Stomach (tissue), 4 donors: ENCODE data around the gene DNAI1.

Experiments used
- EP300 ChIP-seq: sonication (generic); formaldehyde crosslinking; IDR thresholded peaks from one replicate; pipeline ENCODE4 v1.6.1; 2017; ENCODE audit warnings: antibody characterized with exemption
- POLR2AphosphoS5 ChIP-seq, 3 donors: sonication (generic); formaldehyde crosslinking; IDR thresholded peaks; one replicate each; pipeline ENCODE4 v1.6.1; 2016; ENCODE audit warnings: antibody characterized with exemption in 3 of 3
- TF ChIP-seq, protein P1 (sequence below), 7 experiments: fragments of 450-650 bp in 4 of 7; fragments of 200-600 bp in 3 of 7; sonication (generic) in 3 of 7; IDR thresholded peaks; one replicate each; pipeline ENCODE4 v1.5.1; 2016 to 2019; ENCODE audit warnings: antibody characterized with exemption in 7 of 7, control low read depth in 2 of 7, mild to moderate bottlenecking in 1 of 7

DNA sequence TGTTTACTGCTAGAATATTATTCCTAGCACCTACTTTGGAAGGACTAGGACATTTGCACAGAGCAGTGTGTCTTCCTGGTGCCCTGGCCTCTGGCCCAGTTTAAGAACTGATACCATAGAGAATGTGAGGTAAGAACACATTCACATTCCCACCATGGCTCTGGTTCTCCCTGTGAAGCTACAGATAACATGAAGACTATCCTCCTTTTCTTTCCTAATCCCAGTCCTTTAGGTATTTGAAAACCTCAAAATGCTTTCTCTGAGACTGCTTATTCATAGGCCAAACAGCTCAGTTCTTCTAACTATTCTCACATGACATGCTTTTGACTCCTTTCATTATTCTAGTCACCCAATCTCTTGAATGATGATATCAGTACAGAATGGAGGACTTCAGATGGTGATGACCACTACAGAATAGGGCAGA lies 12.1 kb upstream of the DNAI1 start:
- TF ChIP-seq, protein P1, sequence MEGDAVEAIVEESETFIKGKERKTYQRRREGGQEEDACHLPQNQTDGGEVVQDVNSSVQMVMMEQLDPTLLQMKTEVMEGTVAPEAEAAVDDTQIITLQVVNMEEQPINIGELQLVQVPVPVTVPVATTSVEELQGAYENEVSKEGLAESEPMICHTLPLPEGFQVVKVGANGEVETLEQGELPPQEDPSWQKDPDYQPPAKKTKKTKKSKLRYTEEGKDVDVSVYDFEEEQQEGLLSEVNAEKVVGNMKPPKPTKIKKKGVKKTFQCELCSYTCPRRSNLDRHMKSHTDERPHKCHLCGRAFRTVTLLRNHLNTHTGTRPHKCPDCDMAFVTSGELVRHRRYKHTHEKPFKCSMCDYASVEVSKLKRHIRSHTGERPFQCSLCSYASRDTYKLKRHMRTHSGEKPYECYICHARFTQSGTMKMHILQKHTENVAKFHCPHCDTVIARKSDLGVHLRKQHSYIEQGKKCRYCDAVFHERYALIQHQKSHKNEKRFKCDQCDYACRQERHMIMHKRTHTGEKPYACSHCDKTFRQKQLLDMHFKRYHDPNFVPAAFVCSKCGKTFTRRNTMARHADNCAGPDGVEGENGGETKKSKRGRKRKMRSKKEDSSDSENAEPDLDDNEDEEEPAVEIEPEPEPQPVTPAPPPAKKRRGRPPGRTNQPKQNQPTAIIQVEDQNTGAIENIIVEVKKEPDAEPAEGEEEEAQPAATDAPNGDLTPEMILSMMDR (IDR thresholded peaks at IDR 0.05) = no peak
- no peak for TF ChIP-seq POLR2AphosphoS5 (IDR thresholded peaks at IDR 0.05)
- no peak for TF ChIP-seq EP300
